H1 (cell line): ENCODE results near the gene UBR2. TPM values are rescaled to one million over a fixed set of nuclear protein-coding genes. Genes with fewer than 3 reads are reported as not detected.

Experiments
- CTCF ChIA-PET: fragments of 300-600 bp; sonication (Branson Sonifier 250); formaldehyde crosslinking; loops from one replicate; lab custom pipeline; 2021; ENCODE audit not compliant: partially characterized antibody; lab: Charles Lee
- POLR2A ChIA-PET: fragments of 300-600 bp; sonication (Branson Sonifier 250); formaldehyde crosslinking; loops from one replicate; lab custom pipeline; 2021; ENCODE audit warnings: inconsistent platforms; ENCODE audit not compliant: partially characterized antibody; lab: Charles Lee
- DNase-seq, 2 experiments: peaks; one replicate each; pipeline versions ENCODE4 v3.0.0 to v3.0.0-alpha.2; 2010 to 2022; ENCODE audit warnings: low spot score in 2 of 2, low read depth in 1 of 2, mixed read lengths in 1 of 2
- FAIRE-seq: peaks from 2 replicates; lab custom pipeline; 2011; peaks lifted over from hg19 to GRCh38; lab: Jason Lieb, UNC
- H2AFZ ChIP-seq: 2 replicates; pipeline ENCODE4 v1.8.1; 2012; ENCODE audit warnings: low read length, inconsistent platforms
- H2AK5ac ChIP-seq: 2 replicates; pipeline ENCODE4 v1.6.1; 2013; ENCODE audit warnings: low read depth, low read length
- H2BK120ac ChIP-seq: replicated peaks from 2 replicates; pipeline ENCODE3; 2013; ENCODE audit warnings: low read depth, low read length, inconsistent platforms
- H2BK12ac ChIP-seq: 2 replicates; pipeline ENCODE4 v1.6.1; 2013; ENCODE audit warnings: low read depth, low read length
- H2BK15ac ChIP-seq: 2 replicates; pipeline ENCODE4 v1.6.1; 2013; ENCODE audit warnings: low read length
- H2BK20ac ChIP-seq: 2 replicates; pipeline ENCODE4 v1.6.1; 2013; ENCODE audit warnings: low read length
- H2BK5ac ChIP-seq: 2 replicates; pipeline ENCODE4 v1.6.1; 2013; ENCODE audit warnings: low read depth, low read length
- H3K14ac ChIP-seq: 2 replicates; pipeline ENCODE4 v1.6.1; 2013; ENCODE audit warnings: inconsistent platforms; ENCODE audit not compliant: insufficient read length
- H3K18ac ChIP-seq: 2 replicates; pipeline ENCODE4 v1.6.1; 2013; ENCODE audit warnings: low read length; ENCODE audit errors: extremely low read depth
- H3K23ac ChIP-seq: 2 replicates; pipeline ENCODE4 v1.6.1; 2013; ENCODE audit warnings: inconsistent platforms; ENCODE audit not compliant: insufficient read length
- H3K23me2 ChIP-seq: 2 replicates; pipeline ENCODE4 v1.6.1; 2013; ENCODE audit warnings: low read depth, low read length
- H3K27ac ChIP-seq: 2 replicates; pipeline ENCODE4 v1.6.1; 2011; ENCODE audit warnings: low read depth, low read length, inconsistent platforms
- H3K27me3 ChIP-seq, 4 experiments: replicated peaks in 1 of 4; 1 replicate in 1 of 4; 2 replicates in 3 of 4; pipeline versions ENCODE4 v1.6.1 to v1.8.1; 2011 to 2013; ENCODE audit warnings: low read length in 3 of 4, mild to moderate bottlenecking in 3 of 4, inconsistent platforms in 2 of 4, mixed read lengths in 2 of 4, moderate library complexity in 1 of 4; ENCODE audit not compliant: control insufficient read depth in 3 of 4, insufficient read depth in 3 of 4; ENCODE audit errors: extremely low read depth in 1 of 4
- H3K36me3 ChIP-seq, 4 experiments: 2 replicates each; pipeline versions ENCODE4 v1.6.1 to v1.8.1; 2011 to 2013; ENCODE audit warnings: mild to moderate bottlenecking in 4 of 4, low read length in 3 of 4, moderate library complexity in 2 of 4, control low read depth in 1 of 4, inconsistent platforms in 1 of 4; ENCODE audit not compliant: insufficient read depth in 4 of 4, control insufficient read depth in 2 of 4
- H3K4ac ChIP-seq: replicated peaks from 2 replicates; pipeline ENCODE3; 2013; ENCODE audit warnings: low read length, low read depth, mixed read lengths, inconsistent platforms; ENCODE audit not compliant: insufficient read length
- H3K4me1 ChIP-seq, 4 experiments: replicated peaks in 1 of 4; 1 replicate in 1 of 4; 2 replicates in 3 of 4; pipeline versions ENCODE4 v1.6.1 to v1.8.1; 2011 to 2013; ENCODE audit warnings: low read length in 3 of 4, inconsistent platforms in 2 of 4, mixed read lengths in 1 of 4; ENCODE audit not compliant: insufficient read depth in 4 of 4, control insufficient read depth in 3 of 4
- H3K4me2 ChIP-seq, 2 experiments: 2 replicates each; pipeline versions ENCODE4 v1.6.1 to v1.8.1; 2011 to 2013; ENCODE audit warnings: low read depth in 2 of 2, low read length in 2 of 2, control low read depth in 1 of 2, inconsistent platforms in 1 of 2, mild to moderate bottlenecking in 1 of 2; ENCODE audit not compliant: insufficient read depth in 1 of 2
- H3K4me3 ChIP-seq, 4 experiments: fragments of 200-600, 300-600 bp in 1 of 4; sonication (generic), shearing (Covaris generic), sonication (Bioruptor Twin) in 1 of 4; 2 replicates each; pipeline versions ENCODE4 v1.5.1 to v1.8.1; 2011 to 2016; ENCODE audit warnings: low read length in 4 of 4, low read depth in 3 of 4, control low read depth in 2 of 4, inconsistent platforms in 2 of 4, mild to moderate bottlenecking in 2 of 4, mixed read lengths in 1 of 4, moderate library complexity in 1 of 4; ENCODE audit not compliant: insufficient read depth in 2 of 4; ENCODE audit errors: extremely low read depth in 1 of 4
- H3K56ac ChIP-seq: replicated peaks from 2 replicates; pipeline ENCODE3; 2013; ENCODE audit warnings: low read depth, mild to moderate bottlenecking, mixed read lengths, low read length, inconsistent platforms; ENCODE audit not compliant: insufficient read length
- H3K79me1 ChIP-seq: 2 replicates; pipeline ENCODE4 v1.6.1; 2013; ENCODE audit warnings: low read depth, low read length, control low read depth
- H3K79me2 ChIP-seq, 2 experiments: 2 replicates each; pipeline versions ENCODE4 v1.6.1 to v1.8.1; 2012 to 2013; ENCODE audit warnings: low read length in 2 of 2, mild to moderate bottlenecking in 2 of 2, inconsistent platforms in 1 of 2; ENCODE audit not compliant: insufficient read depth in 2 of 2, control insufficient read depth in 1 of 2
- H3K9ac ChIP-seq, 4 experiments: replicated peaks in 1 of 4; 1 replicate in 1 of 4; 2 replicates in 3 of 4; pipeline versions ENCODE4 v1.6.1 to v1.8.1; 2011 to 2013; ENCODE audit warnings: low read depth in 3 of 4, low read length in 3 of 4, control low read depth in 2 of 4, mild to moderate bottlenecking in 2 of 4, moderate library complexity in 2 of 4, inconsistent platforms in 1 of 4; ENCODE audit errors: extremely low read depth in 1 of 4
- H3K9me3 ChIP-seq, 2 experiments: 2 replicates each; pipeline versions ENCODE4 v1.6.1 to v1.8.1; 2012 to 2013; ENCODE audit warnings: mild to moderate bottlenecking in 2 of 2, moderate library complexity in 2 of 2, control low read depth in 1 of 2, inconsistent platforms in 1 of 2, low read depth in 1 of 2, low read length in 1 of 2, mixed read lengths in 1 of 2; ENCODE audit not compliant: insufficient read depth in 2 of 2
- H4K20me1 ChIP-seq, 2 experiments: replicated peaks in 1 of 2; 2 replicates each; pipeline versions ENCODE3 to v1.8.1; 2011 to 2013; ENCODE audit warnings: inconsistent platforms in 2 of 2, low read length in 2 of 2, mild to moderate bottlenecking in 1 of 2; ENCODE audit not compliant: insufficient read depth in 2 of 2, control insufficient read depth in 1 of 2
- H4K5ac ChIP-seq: 2 replicates; pipeline ENCODE4 v1.6.1; 2013; ENCODE audit warnings: low read length, low read depth, mixed read lengths, inconsistent platforms; ENCODE audit not compliant: insufficient read length
- H4K8ac ChIP-seq: 2 replicates; pipeline ENCODE4 v1.8.0; 2013; ENCODE audit warnings: mild to moderate bottlenecking, moderate library complexity, low read length, inconsistent platforms; ENCODE audit not compliant: insufficient read depth; ENCODE audit errors: extremely low read depth
- H4K91ac ChIP-seq: replicated peaks from 2 replicates; pipeline ENCODE3; 2013; ENCODE audit warnings: low read length, mixed read lengths, inconsistent platforms; ENCODE audit not compliant: insufficient read length
- ASH2L ChIP-seq: fragments of 200-600, 300-600 bp; sonication (generic); IDR thresholded peaks from one replicate; pipeline ENCODE4 v1.7.1; 2017; ENCODE audit warnings: low read length
- BCL11A ChIP-seq, 2 experiments: IDR thresholded peaks; one replicate each; pipeline ENCODE4 v1.6.1; 2011; ENCODE audit warnings: low read depth in 2 of 2, low read length in 2 of 2, mild to moderate bottlenecking in 2 of 2
- CBX8 ChIP-seq: fragments of 300-800, 300-1000 bp; sonication (generic); IDR thresholded peaks from 2 replicates; pipeline ENCODE4 v1.7.1; 2016; ENCODE audit warnings: low read depth, low read length, borderline replicate concordance
- FOSL1 ChIP-seq: IDR thresholded peaks from 2 replicates; pipeline ENCODE4 v1.6.1; 2011; ENCODE audit warnings: mild to moderate bottlenecking, low read depth, low read length, moderate library complexity; ENCODE audit not compliant: insufficient read depth
- KDM4A ChIP-seq: IDR thresholded peaks from one replicate; pipeline ENCODE4 v1.7.1; 2012; ENCODE audit warnings: low read depth, mild to moderate bottlenecking, moderate library complexity, low read length, inconsistent platforms; ENCODE audit not compliant: severe bottlenecking
- MAFK ChIP-seq: IDR thresholded peaks from 2 replicates; pipeline ENCODE4 v1.6.1; 2012; ENCODE audit warnings: low read depth, mild to moderate bottlenecking, improper control_type of control experiment, low read length
- POLR2AphosphoS5 ChIP-seq: IDR thresholded peaks from 2 replicates; pipeline ENCODE4 v1.6.1; 2011; ENCODE audit warnings: low read depth, low read length
- RBBP5 ChIP-seq: IDR thresholded peaks from 2 replicates; pipeline ENCODE4 v1.7.1; 2012; ENCODE audit warnings: low read depth, mild to moderate bottlenecking, inconsistent platforms, low read length, moderate library complexity, borderline replicate concordance
- RFX5 ChIP-seq: IDR thresholded peaks from 2 replicates; pipeline ENCODE4 v1.6.1; 2011; ENCODE audit warnings: low read depth, low read length, improper control_type of control experiment, borderline replicate concordance
- RXRA ChIP-seq: IDR thresholded peaks from 2 replicates; pipeline ENCODE4 v1.6.1; 2011; ENCODE audit warnings: low read depth, mild to moderate bottlenecking, low read length, moderate library complexity; ENCODE audit not compliant: insufficient read depth
- TBP ChIP-seq: IDR thresholded peaks from 2 replicates; pipeline ENCODE4 v1.6.1; 2011; ENCODE audit warnings: low read depth, low read length, improper control_type of control experiment
- TEAD4 ChIP-seq: IDR thresholded peaks from 2 replicates; pipeline ENCODE4 v1.6.1; 2012; ENCODE audit warnings: low read depth, low read length, inconsistent platforms, mixed read lengths
- WGBS, 2 experiments: shearing (Covaris generic) in 1 of 2; methylation state at CpG; one replicate each; pipeline versions ENCODE4 v1.1.6 to v1.1.7; 2013 to 2015; ENCODE audit warnings: low lambda C conversion rate in 2 of 2, mixed read lengths in 2 of 2, inconsistent platforms in 1 of 2, low coverage in 1 of 2, missing lambda C conversion rate in 1 of 2; ENCODE audit not compliant: insufficient replicate concordance in 2 of 2, insufficient coverage in 1 of 2, insufficient read length in 1 of 2; ENCODE audit errors: extremely low coverage in 1 of 2, missing lambda C conversion rate in 1 of 2; 5-methylcytosine and 5-hydroxymethylcytosine counted together
- polyA plus RNA-seq, 7 experiments: library from polyadenylated mRNA; depleted of rRNA in 3 of 7; stranded (reverse) in 5 of 7; unstranded in 2 of 7; fragments of >200 nt in 5 of 7; fragments of 200-250 nt in 2 of 7; gene quantifications; 1 replicate in 5 of 7; 2 replicates in 1 of 7; 4 replicates in 1 of 7; pipeline versions ENCODE4 v1.2.1 to v1.2.3, GENCODE V29; 2011 to 2013; ENCODE audit warnings: missing spikeins in 2 of 7, mixed read lengths in 2 of 7
- total RNA-seq: library from RNA; stranded (reverse); fragmentation: NEBNext Ultra II Directional; extraction: Animal tissue kit (Norgen Biotek cat#: 25700); gene quantifications from 2 replicates; pipeline ENCODE4 v1.2.1, GENCODE V29; 2021
- TF ChIP-seq, protein P1 (sequence below): IDR thresholded peaks from 2 replicates; pipeline ENCODE4 v1.6.1; 2012; ENCODE audit warnings: low read length, inconsistent platforms

UBR2 gene
- total and polyA plus RNA-seq, 2 of the 8 experiments (the other 6 are each of a cell fraction or from before 2014, with no cell fraction given) = 6.5 to 19.5 TPM

DNA sequence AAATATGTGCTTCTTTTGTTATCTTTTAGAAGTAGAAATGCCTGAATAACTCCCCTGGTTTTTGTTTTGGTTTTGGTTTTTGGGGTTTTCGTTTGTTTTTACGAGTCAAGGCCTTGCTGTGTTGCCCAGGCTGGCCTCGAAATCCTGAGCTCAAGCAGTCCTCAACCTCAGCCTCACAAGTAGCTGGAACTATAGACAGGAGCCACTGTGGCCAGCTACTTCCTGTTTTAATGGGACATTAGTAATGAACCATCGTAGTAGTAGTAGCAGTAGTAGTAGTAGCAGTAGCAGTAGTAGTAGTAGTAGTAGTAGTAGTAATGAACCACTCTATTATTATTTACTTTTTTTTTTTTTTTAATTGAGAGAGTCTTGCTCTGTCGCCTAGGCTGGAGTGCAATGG is 66.0 kb downstream of the UBR2 start:
- Histone ChIP-seq H3K79me1 (no peaks in the 10 kb centered on the region), H3K4me1 (no peaks in the 10 kb centered on the region), H3K4me3 (no peak overlapping the region), H3K27me3 (no peaks in the 10 kb centered on the region), H3K23me2 (no peaks in the 10 kb centered on the region), H2AK5ac (no peak overlapping the region), H3K14ac (no peak overlapping the region), H3K4me2 (no peak overlapping the region), H2BK15ac (no peak overlapping the region), H3K18ac (no peak overlapping the region), H4K5ac (no peak overlapping the region), H2BK120ac (no peak overlapping the region), H3K23ac (no peak overlapping the region), H4K20me1 (no peaks in the 10 kb centered on the region), H3K9ac (no peak overlapping the region), H3K79me2 (no peaks in the 10 kb centered on the region), H2AFZ (no peak overlapping the region), H3K56ac (no peak overlapping the region), H4K91ac (no peak overlapping the region), H4K8ac (no peak overlapping the region), H2BK20ac (no peak overlapping the region), H3K36me3 (peaks cover 0 to 12% (median 3%) of the 10 kb centered on the region in 4 experiments; a peak in 3 of 8 replicates), H3K4ac (no peak overlapping the region), H2BK5ac (no peak overlapping the region), H2BK12ac (no peak overlapping the region), H3K9me3 (no peaks in the 10 kb centered on the region), H3K27ac (no peak overlapping the region; the same call in 1 of the 2 replicates)
- no peak for FAIRE-seq
- no peak for DNase-seq
- CTCF ChIA-PET = interaction anchor here (0.6 to 1.0 kb wide), 3 partner anchors 32 to 206 kb away, joined by 3 to 5 read pairs (median 3); no protein-coding TSS in a partner anchor
- WGBS, 2 experiments = 91% methylated on average over 5 of the region's 5 CpGs; no CpG with 5 or more reads in 1 of the 2 experiments
- POLR2A ChIA-PET = interaction anchor here (0.6 to 0.7 kb wide), 2 partner anchors 14 to 484 kb away, joined by 3 read pairs; no protein-coding TSS in a partner anchor
- TF ChIP-seq FOSL1 (no peak), RFX5 (no peak), TEAD4 (no peak), CBX8 (no peak), ASH2L (no peak), MAFK (no peak), TBP (no peak), RBBP5 (no peak), POLR2AphosphoS5 (no peak), RXRA (no peak), KDM4A (no peak), BCL11A (IDR thresholded peaks at IDR 0.05; ENCODE audit: low read depth in 2 of 2, low read length in 2 of 2) (no peak)
- TF ChIP-seq, protein P1, sequence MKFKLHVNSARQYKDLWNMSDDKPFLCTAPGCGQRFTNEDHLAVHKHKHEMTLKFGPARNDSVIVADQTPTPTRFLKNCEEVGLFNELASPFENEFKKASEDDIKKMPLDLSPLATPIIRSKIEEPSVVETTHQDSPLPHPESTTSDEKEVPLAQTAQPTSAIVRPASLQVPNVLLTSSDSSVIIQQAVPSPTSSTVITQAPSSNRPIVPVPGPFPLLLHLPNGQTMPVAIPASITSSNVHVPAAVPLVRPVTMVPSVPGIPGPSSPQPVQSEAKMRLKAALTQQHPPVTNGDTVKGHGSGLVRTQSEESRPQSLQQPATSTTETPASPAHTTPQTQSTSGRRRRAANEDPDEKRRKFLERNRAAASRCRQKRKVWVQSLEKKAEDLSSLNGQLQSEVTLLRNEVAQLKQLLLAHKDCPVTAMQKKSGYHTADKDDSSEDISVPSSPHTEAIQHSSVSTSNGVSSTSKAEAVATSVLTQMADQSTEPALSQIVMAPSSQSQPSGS = no peak
